Caco-2 (cell line): ENCODE measurements around the gene FSD1. TPM values are rescaled to one million over a fixed set of nuclear protein-coding genes. Genes with fewer than 3 reads are reported as not detected.

Experiments used
- Bru-seq: library from RNA; stranded (reverse); fragments of 400-500 nt; gene quantifications from one replicate; lab custom pipeline; 2021; lab: Mats Ljungman, UMichigan
- BruChase-seq, 2 experiments: library from RNA; stranded (reverse); fragments of 400-500 nt; gene quantifications; one replicate each; lab custom pipeline; 2021; lab: Mats Ljungman, UMichigan
- BruUV-seq: library from RNA; stranded (reverse); fragments of 400-500 nt; replicated peaks from 2 replicates; lab custom pipeline; 2021; lab: Mats Ljungman, UMichigan
- CTCF ChIA-PET: fragments of 300-600 bp; sonication (Branson Sonifier 250); formaldehyde crosslinking; loops from one replicate; lab custom pipeline; 2022; ENCODE audit warnings: antibody characterized with exemption; lab: Charles Lee
- POLR2A ChIA-PET: fragments of 300-600 bp; sonication (Branson Sonifier 250); formaldehyde crosslinking; loops from one replicate; lab custom pipeline; 2022; ENCODE audit warnings: antibody characterized with exemption; lab: Charles Lee
- DNase-seq, 2 experiments: peaks; one replicate each; pipeline versions ENCODE4 v3.0.0 to v3.0.0-alpha.2; 2020 to 2022
- H3K27me3 ChIP-seq: replicated peaks from 2 replicates; pipeline ENCODE4 v1.6.0; 2011; ENCODE audit warnings: low read length; ENCODE audit not compliant: control insufficient read depth, insufficient read depth
- H3K36me3 ChIP-seq: 2 replicates; pipeline ENCODE4 v1.5.1; 2011; ENCODE audit warnings: low read length; ENCODE audit not compliant: control insufficient read depth, insufficient read depth
- H3K4me1 ChIP-seq: fragments of 250-450 bp; sonication (Bioruptor Pico); 2 replicates; pipeline ENCODE4 v1.5.1; 2020; ENCODE audit warnings: mild to moderate bottlenecking
- H3K4me3 ChIP-seq: 2 replicates; pipeline ENCODE4 v1.5.1; 2011; ENCODE audit warnings: low read depth, mild to moderate bottlenecking, control low read depth, low read length
- H3K9me3 ChIP-seq: fragments of 250-450 bp; sonication (Bioruptor Pico); 2 replicates; pipeline ENCODE4 v1.5.1; 2020; ENCODE audit warnings: mild to moderate bottlenecking, moderate library complexity
- H3K27ac Mint-ChIP-seq: one replicate; pipeline ENCODE4 v1.8.0; 2022; ENCODE audit warnings: mixed read lengths; ENCODE audit not compliant: unreplicated experiment
- H3K27me3 Mint-ChIP-seq: one replicate; pipeline ENCODE4 v1.8.0; 2022; ENCODE audit warnings: mixed read lengths; ENCODE audit not compliant: insufficient read depth, unreplicated experiment
- H3K36me3 Mint-ChIP-seq: one replicate; pipeline ENCODE4 v1.8.0; 2022; ENCODE audit warnings: mild to moderate bottlenecking, mixed read lengths; ENCODE audit not compliant: insufficient read depth, unreplicated experiment
- H3K4me1 Mint-ChIP-seq: one replicate; pipeline ENCODE4 v1.8.0; 2022; ENCODE audit warnings: low read depth, mixed read lengths; ENCODE audit not compliant: unreplicated experiment
- H3K4me3 Mint-ChIP-seq: one replicate; pipeline ENCODE4 v1.8.0; 2022; ENCODE audit warnings: mild to moderate bottlenecking, moderate library complexity, mixed read lengths; ENCODE audit not compliant: unreplicated experiment
- H3K9me3 Mint-ChIP-seq: one replicate; pipeline ENCODE4 v1.8.0; 2022; ENCODE audit warnings: mixed read lengths; ENCODE audit not compliant: unreplicated experiment
- CTCF ChIP-seq, 2 experiments: fragments of 200-600 bp in 1 of 2; IDR thresholded peaks; 1 replicate in 1 of 2; 2 replicates in 1 of 2; pipeline versions ENCODE4 v1.5.1 to v1.8.0; 2011 to 2022; ENCODE audit warnings: antibody characterized with exemption in 1 of 2, control low read depth in 1 of 2, inconsistent platforms in 1 of 2, low read depth in 1 of 2, low read length in 1 of 2, mild to moderate bottlenecking in 1 of 2, moderate library complexity in 1 of 2; ENCODE audit not compliant: insufficient read depth in 1 of 2, severe bottlenecking in 1 of 2, unreplicated experiment in 1 of 2
- intact Hi-C: fragments of 100-400 bp; cut with micrococcal nuclease; formaldehyde crosslinking; loops from one replicate; pipeline ENCODE4 v1.10.0; 2022; ENCODE audit not compliant: unreplicated experiment
- long read RNA-seq: library from polyadenylated mRNA; stranded (forward); transcript quantifications from one replicate; pipeline ENCODE4 v2.0.0, GENCODE V29; 2022
- total RNA-seq: library from RNA; stranded (reverse); gene quantifications from 2 replicates; pipeline ENCODE4 v1.2.3, GENCODE V29; 2022

The FSD1 gene
- total RNA-seq (9.0 and 15.6 TPM in 2 replicates), Bru-seq, nascent RNA (percentile 34 among the genes with signal in this experiment), BruChase-seq, experiment 1, labeled RNA remaining after a 2-hour chase (percentile 37 among the genes with signal in this experiment), BruChase-seq, experiment 2, labeled RNA remaining after a 6-hour chase (percentile 38 among the genes with signal in this experiment)
- long read RNA-seq, transcript FSD1-201 (13 exons, 1,831 nt), result major isoform, 20 of 35 reads
- long read RNA-seq, partial matches to known transcripts, result 3 of 35 reads
- long read RNA-seq, other reads (novel, unspliced or antisense), result 8 of 35 reads

DNA sequence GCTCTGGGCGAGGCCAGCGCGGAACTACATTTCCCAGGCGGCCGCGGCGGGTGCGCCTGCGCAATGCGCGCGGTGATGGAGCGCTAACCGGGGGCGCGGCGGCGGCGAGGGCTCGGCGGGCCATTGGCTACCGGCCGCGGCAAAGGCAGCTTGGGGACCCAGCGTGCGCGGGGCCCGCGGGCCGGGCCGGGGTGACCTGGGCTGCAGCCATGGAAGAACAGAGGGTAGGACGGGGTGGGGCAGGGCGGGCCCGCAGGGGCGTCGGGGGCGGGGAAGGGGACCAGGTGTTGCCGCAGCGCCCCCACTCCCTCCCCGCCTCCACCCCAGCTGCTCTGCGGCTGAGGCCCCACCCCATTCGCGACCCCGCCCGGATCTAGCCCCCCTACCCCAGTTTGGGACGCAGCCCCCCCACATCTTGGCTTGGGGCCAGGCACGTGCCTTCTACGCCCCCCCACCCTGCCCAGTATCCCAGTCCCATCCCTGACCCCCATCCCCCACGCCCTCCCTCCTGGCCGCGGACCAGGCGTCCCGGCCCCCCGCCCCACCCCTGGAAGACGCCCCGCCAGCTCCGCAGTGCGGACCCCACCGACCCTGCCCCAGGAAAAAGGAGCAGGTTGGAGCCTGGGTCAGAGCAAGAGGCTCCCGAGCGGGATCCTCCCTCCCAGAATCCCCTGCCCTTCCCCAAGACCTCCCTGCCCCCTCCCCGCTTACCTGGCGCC, at the start of gene FSD1:
Gene FSD1, plus strand, starts transcription at position 61 of the 719 bp plus-strand sequence. Its CDS starts 149 bp downstream, at position 210.
- intact Hi-C loops, result no loop called here
- no peaks in the 10 kb centered on the region for H3K36me3 Mint-ChIP-seq
- H3K27me3 Mint-ChIP-seq, result no peaks in the 10 kb centered on the region
- TF ChIP-seq CTCF (IDR thresholded peaks at IDR 0.05; ENCODE audit: insufficient read depth in 1 of 2, low read depth in 1 of 2, low read length in 1 of 2, severe bottlenecking in 1 of 2, unreplicated experiment in 1 of 2), result no peak
- BruUV-seq, result no TSS peak
- no peaks in the 10 kb centered on the region for H3K9me3 Mint-ChIP-seq
- DNase-seq, result peak; percentile 73 to 82
- ChIA-PET CTCF (interaction anchor here (0.6 to 0.7 kb wide), 3 partner anchors 38 to 332 kb away, joined by 3 to 5 read pairs (median 3); partner anchors contain the start of gene MPND), POLR2A (no interaction called here)
- no peaks in the 10 kb centered on the region for H3K27me3 ChIP-seq
- no peaks in the 10 kb centered on the region for H3K9me3 ChIP-seq
- peak within 1 kb of the TSS; percentile 62 for H3K4me3 Mint-ChIP-seq
- H3K27ac Mint-ChIP-seq, result no peak within 1 kb of the TSS
- peaks cover 10% of the 10 kb centered on the region for H3K4me1 Mint-ChIP-seq
- no peaks in the 10 kb centered on the region for H3K36me3 ChIP-seq
- peak within 1 kb of the TSS; percentile 39 for H3K4me3 ChIP-seq
- no peaks in the 10 kb centered on the region for H3K4me1 ChIP-seq

GRCh38 chr19:4256563-4256962, 47.8 kb upstream of the FSD1 start:
- Histone ChIP-seq H3K4me1 (no peaks in the 10 kb centered on the region), H3K36me3 (no peaks in the 10 kb centered on the region), H3K9me3 (no peaks in the 10 kb centered on the region), H3K4me3 (no peak overlapping the region), H3K27me3 (no peaks in the 10 kb centered on the region)
- POLR2A ChIA-PET, result interaction anchor here (0.6 kb wide), 1 partner anchor 86 kb away, joined by 3 read pairs; no protein-coding TSS in a partner anchor
- Mint-ChIP-seq H3K4me1 (no peaks in the 10 kb centered on the region), H3K9me3 (no peaks in the 10 kb centered on the region), H3K4me3 (no peak overlapping the region), H3K27me3 (no peaks in the 10 kb centered on the region), H3K27ac (no peak overlapping the region), H3K36me3 (peaks cover 61% of the 10 kb centered on the region)
- intact Hi-C loops, result no loop called here
- DNase-seq, result no peak
- no peak for TF ChIP-seq CTCF (IDR thresholded peaks at IDR 0.05; ENCODE audit: insufficient read depth in 1 of 2, low read depth in 1 of 2, low read length in 1 of 2, severe bottlenecking in 1 of 2, unreplicated experiment in 1 of 2)
- BruUV-seq, result no TSS peak
- CTCF ChIA-PET, result interaction anchor here (0.7 kb wide), 1 partner anchor 12 kb away, joined by 3 read pairs; no protein-coding TSS in a partner anchor

DNA sequence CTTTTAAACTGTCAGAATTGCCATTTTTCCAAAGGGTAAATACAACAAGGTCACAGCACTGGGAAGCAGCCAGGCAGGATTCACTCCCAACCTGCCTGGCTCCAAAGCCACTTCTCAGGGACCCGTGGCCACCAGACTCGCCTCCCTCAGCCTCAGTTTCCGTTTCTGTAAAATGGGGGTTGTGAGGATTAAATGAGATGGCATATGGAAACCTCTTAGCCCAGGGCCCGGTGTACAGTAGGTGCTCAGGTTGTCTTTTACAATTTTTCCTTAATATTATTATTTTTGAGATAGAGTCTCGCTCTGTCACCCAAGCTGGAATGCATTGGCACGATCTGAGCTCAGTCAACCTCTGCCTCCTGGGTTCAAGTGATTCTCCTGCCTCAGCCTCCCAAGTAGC, 47.4 kb upstream of the FSD1 start:
- Mint-ChIP-seq H3K27me3 (no peaks in the 10 kb centered on the region), H3K36me3 (peaks cover 56% of the 10 kb centered on the region), H3K4me1 (no peaks in the 10 kb centered on the region), H3K4me3 (no peak overlapping the region), H3K9me3 (no peaks in the 10 kb centered on the region), H3K27ac (no peak overlapping the region)
- intact Hi-C loops, result no loop called here
- Histone ChIP-seq H3K4me1 (no peaks in the 10 kb centered on the region), H3K4me3 (no peak overlapping the region), H3K27me3 (no peaks in the 10 kb centered on the region), H3K36me3 (no peaks in the 10 kb centered on the region), H3K9me3 (no peaks in the 10 kb centered on the region)
- POLR2A ChIA-PET, result no interaction called here
- BruUV-seq, result no TSS peak
- no peak for DNase-seq
- CTCF ChIA-PET, result interaction anchor here (0.7 kb wide), 1 partner anchor 11 kb away, joined by 3 read pairs; no protein-coding TSS in a partner anchor
- TF ChIP-seq CTCF (IDR thresholded peaks at IDR 0.05; ENCODE audit: insufficient read depth in 1 of 2, low read depth in 1 of 2, low read length in 1 of 2, severe bottlenecking in 1 of 2, unreplicated experiment in 1 of 2), result no peak
